Breast epithelium (tissue), 3 donors: ENCODE data around the gene RBM3.

Experiments
- CTCF ChIP-seq, 3 donors: fragments of 450-650 bp; IDR thresholded peaks; one replicate each; pipeline ENCODE4 v1.5.1; 2016 to 2017; ENCODE audit warnings: antibody characterized with exemption in 3 of 3, mild to moderate bottlenecking in 3 of 3, moderate library complexity in 3 of 3
- POLR2A ChIP-seq: fragments of 450-650 bp; IDR thresholded peaks from one replicate; pipeline ENCODE4 v1.6.1; 2016; ENCODE audit warnings: antibody characterized with exemption, mild to moderate bottlenecking, moderate library complexity
- POLR2AphosphoS5 ChIP-seq, 3 donors: sonication (generic); formaldehyde crosslinking; IDR thresholded peaks; one replicate each; pipeline ENCODE4 v1.6.1; 2017; ENCODE audit warnings: antibody characterized with exemption in 3 of 3

GRCh38 chrX:48616576-48616975 is 42.3 kb downstream of the RBM3 start:
- no peak for TF ChIP-seq POLR2AphosphoS5 (IDR thresholded peaks at IDR 0.05)
- no peak for TF ChIP-seq CTCF (IDR thresholded peaks at IDR 0.05)
- TF ChIP-seq POLR2A, result no peak
